ENCODE measurements around the gene CYTH2. TPM values are rescaled to one million over a fixed set of nuclear protein-coding genes. Genes with fewer than 3 reads are reported as not detected.

CYTH2 gene
- total and polyA plus RNA-seq, 9 of the 15 experiments (the other 6 are each of a cell fraction or from before 2014, with no cell fraction given) = 1.8 to 45.2 (median 23.8) TPM

DNA sequence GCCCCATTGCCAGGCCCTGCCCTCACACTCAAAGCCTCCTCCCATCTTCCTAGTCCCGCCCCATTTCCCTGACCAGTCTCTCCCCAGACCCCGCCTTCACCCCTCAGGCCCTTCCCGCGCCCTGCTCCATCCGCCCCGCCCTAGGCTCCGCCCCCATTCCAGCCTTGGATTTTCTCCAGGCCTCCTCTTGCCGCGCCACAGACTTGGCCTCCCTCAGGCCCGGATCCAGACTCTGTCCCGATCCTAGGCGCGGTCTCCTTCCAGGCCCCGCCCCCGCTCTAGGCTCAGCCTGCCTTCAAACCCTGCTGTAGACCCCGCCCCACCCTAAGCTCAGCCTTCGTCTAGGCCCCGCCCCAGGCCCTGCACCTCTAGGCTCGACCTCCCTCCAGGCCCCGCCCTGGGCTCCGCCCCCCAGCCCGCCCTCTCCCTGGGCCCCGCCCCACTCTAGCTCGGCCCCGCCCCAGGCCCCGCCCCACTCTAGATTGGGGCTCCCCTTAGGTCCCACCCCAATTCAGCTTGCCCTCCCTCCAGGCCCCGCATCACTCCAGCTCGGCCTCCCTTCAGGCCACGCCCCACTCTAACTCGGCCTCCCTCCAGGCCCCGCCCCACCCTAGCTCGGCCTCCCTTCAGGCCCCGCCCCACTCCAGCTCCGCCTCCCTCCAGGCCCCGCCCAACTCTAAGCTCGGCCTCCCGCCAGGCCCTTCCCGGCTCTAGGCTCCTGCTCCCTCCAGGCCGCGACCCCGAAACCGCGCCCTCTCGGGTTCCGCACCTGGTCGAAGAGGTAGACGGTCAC, 24.0 kb downstream of the CYTH2 start (continued):
- TF ChIP-seq, protein P1, sequence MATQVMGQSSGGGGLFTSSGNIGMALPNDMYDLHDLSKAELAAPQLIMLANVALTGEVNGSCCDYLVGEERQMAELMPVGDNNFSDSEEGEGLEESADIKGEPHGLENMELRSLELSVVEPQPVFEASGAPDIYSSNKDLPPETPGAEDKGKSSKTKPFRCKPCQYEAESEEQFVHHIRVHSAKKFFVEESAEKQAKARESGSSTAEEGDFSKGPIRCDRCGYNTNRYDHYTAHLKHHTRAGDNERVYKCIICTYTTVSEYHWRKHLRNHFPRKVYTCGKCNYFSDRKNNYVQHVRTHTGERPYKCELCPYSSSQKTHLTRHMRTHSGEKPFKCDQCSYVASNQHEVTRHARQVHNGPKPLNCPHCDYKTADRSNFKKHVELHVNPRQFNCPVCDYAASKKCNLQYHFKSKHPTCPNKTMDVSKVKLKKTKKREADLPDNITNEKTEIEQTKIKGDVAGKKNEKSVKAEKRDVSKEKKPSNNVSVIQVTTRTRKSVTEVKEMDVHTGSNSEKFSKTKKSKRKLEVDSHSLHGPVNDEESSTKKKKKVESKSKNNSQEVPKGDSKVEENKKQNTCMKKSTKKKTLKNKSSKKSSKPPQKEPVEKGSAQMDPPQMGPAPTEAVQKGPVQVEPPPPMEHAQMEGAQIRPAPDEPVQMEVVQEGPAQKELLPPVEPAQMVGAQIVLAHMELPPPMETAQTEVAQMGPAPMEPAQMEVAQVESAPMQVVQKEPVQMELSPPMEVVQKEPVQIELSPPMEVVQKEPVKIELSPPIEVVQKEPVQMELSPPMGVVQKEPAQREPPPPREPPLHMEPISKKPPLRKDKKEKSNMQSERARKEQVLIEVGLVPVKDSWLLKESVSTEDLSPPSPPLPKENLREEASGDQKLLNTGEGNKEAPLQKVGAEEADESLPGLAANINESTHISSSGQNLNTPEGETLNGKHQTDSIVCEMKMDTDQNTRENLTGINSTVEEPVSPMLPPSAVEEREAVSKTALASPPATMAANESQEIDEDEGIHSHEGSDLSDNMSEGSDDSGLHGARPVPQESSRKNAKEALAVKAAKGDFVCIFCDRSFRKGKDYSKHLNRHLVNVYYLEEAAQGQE (IDR thresholded peaks at IDR 0.05; ENCODE audit: borderline replicate concordance) = no peak
- TF ChIP-seq, protein P1 (CRISPR knock-in tag; IDR thresholded peaks at IDR 0.05; ENCODE audit: low read depth) = 0 out of 2 replicates have a peak, but pooled peaks have one; percentile 22
- TF ChIP-seq SMAD4 (CRISPR knock-in tag; conservative IDR thresholded peaks at IDR 0.05) (peak; percentile 20; the same call in 1 of the 2 replicates), ZNF707 (CRISPR knock-in tag; conservative IDR thresholded peaks at IDR 0.05) (no peak), HMG20A (CRISPR knock-in tag; conservative IDR thresholded peaks at IDR 0.05) (no peak), MEIS2 (IDR thresholded peaks at IDR 0.05; ENCODE audit: partially characterized antibody) (no peak), POLR2AphosphoS2 (IDR thresholded peaks at IDR 0.05; ENCODE audit: low read length) (peak; percentile 62), HDGF (IDR thresholded peaks at IDR 0.05) (peak; percentile 99), NFIC (IDR thresholded peaks at IDR 0.05) (peak; percentile 46), HEY1 (CRISPR knock-in tag; IDR thresholded peaks at IDR 0.05; ENCODE audit: borderline replicate concordance) (0 out of 2 replicates have a peak, but pooled peaks have one; percentile 19), TCF7 (IDR thresholded peaks at IDR 0.05; ENCODE audit: borderline replicate concordance) (no peak), GABPB1 (CRISPR knock-in tag; IDR thresholded peaks at IDR 0.05) (no peak; the same call in 1 of the 2 replicates), CREB1 (IDR thresholded peaks at IDR 0.05) (peak; percentile 38; the same call in 1 of the 2 replicates), CREB1 (CRISPR knock-in tag; IDR thresholded peaks at IDR 0.05) (no peak), SMARCC2 (IDR thresholded peaks at IDR 0.05; ENCODE audit: low read depth) (no peak), ZBTB7A (IDR thresholded peaks at IDR 0.05; ENCODE audit: borderline replicate concordance, control insufficient read depth, low read depth, low read length) (peak; percentile 17; the same call in 1 of the 2 replicates), POLR2A (conservative IDR thresholded peaks at IDR 0.05) (peak; percentile 75), MAZ (CRISPR knock-in tag; conservative IDR thresholded peaks at IDR 0.05 in 1 of 2, IDR thresholded peaks at IDR 0.05 in 1 of 2) (peak; percentile 76 to 87; a peak in 3 of 4 replicates), PML (IDR thresholded peaks at IDR 0.05; ENCODE audit: low read length) (peak; percentile 42; the same call in 1 of the 2 replicates), SUPT5H (IDR thresholded peaks at IDR 0.05) (peak; percentile 74), XRCC5 (IDR thresholded peaks at IDR 0.05; ENCODE audit: low read depth, low read length) (peak; percentile 42; the same call in 1 of the 2 replicates)
- TF ChIP-seq, protein P2, sequence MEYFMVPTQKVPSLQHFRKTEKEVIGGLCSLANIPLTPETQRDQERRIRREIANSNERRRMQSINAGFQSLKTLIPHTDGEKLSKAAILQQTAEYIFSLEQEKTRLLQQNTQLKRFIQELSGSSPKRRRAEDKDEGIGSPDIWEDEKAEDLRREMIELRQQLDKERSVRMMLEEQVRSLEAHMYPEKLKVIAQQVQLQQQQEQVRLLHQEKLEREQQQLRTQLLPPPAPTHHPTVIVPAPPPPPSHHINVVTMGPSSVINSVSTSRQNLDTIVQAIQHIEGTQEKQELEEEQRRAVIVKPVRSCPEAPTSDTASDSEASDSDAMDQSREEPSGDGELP (CRISPR knock-in tag; IDR thresholded peaks at IDR 0.05; ENCODE audit: borderline replicate concordance) = peak; percentile 60; the same call in 1 of the 2 replicates

All from K562 (cell line).